Karpas-422 (cell line): Measurements from ENCODE around the gene TOLLIP. TPM values are rescaled to one million over a fixed set of nuclear protein-coding genes. Genes with fewer than 3 reads are reported as not detected.
"Not testable (repeated sequence)": the region's sequence is repeated elsewhere in the genome, so short reads cannot be mapped to it uniquely, and the experiment has no call there.

ENCODE experiments used
- DNase-seq: peaks from one replicate; pipeline ENCODE4 v3.0.0-alpha.2; 2015
- H2AFZ ChIP-seq: fragments of 200-600 bp; sonication (generic); 2 replicates; pipeline ENCODE4 v1.6.1; 2014; ENCODE audit warnings: antibody characterized with exemption, low read length, mixed read lengths
- H3K27ac ChIP-seq: fragments of 200-600 bp; sonication (generic); 2 replicates; pipeline ENCODE4 v1.5.1; 2014; ENCODE audit warnings: mild to moderate bottlenecking, low read length, moderate library complexity
- H3K27me3 ChIP-seq: fragments of 200-600 bp; sonication (generic); 2 replicates; pipeline ENCODE4 v1.6.1; 2014; ENCODE audit warnings: low read length, mixed read lengths
- H3K36me3 ChIP-seq: fragments of 200-600 bp; sonication (generic); 2 replicates; pipeline ENCODE4 v1.6.1; 2014; ENCODE audit warnings: low read length, mixed read lengths; ENCODE audit not compliant: insufficient read depth
- H3K4me1 ChIP-seq: fragments of 200-600 bp; sonication (generic); 2 replicates; pipeline ENCODE4 v1.6.1; 2014; ENCODE audit warnings: mild to moderate bottlenecking, low read length, mixed read lengths
- H3K4me2 ChIP-seq: fragments of 200-600 bp; sonication (generic); 2 replicates; pipeline ENCODE4 v1.6.1; 2014; ENCODE audit warnings: low read length, low read depth, mild to moderate bottlenecking; ENCODE audit not compliant: poor library complexity, severe bottlenecking
- H3K4me3 ChIP-seq: fragments of 200-600 bp; sonication (generic); 2 replicates; pipeline ENCODE4 v1.5.1; 2014; ENCODE audit warnings: mild to moderate bottlenecking, antibody characterized with exemption, low read length, mixed read lengths
- H3K79me2 ChIP-seq: fragments of 200-600 bp; sonication (generic); 2 replicates; pipeline ENCODE4 v1.6.1; 2014; ENCODE audit warnings: mild to moderate bottlenecking, low read length, mixed read lengths
- H3K9ac ChIP-seq: fragments of 200-600 bp; sonication (generic); 2 replicates; pipeline ENCODE4 v1.6.0; 2014; ENCODE audit warnings: low read length
- H3K9me2 ChIP-seq: fragments of 200-600 bp; sonication (generic), shearing (Covaris generic); replicated peaks from 2 replicates; pipeline ENCODE4 v1.6.0; 2014; ENCODE audit warnings: mild to moderate bottlenecking, low read length, moderate library complexity; ENCODE audit not compliant: insufficient read depth
- H3K9me3 ChIP-seq: fragments of 300-700, 200-600 bp; sonication (generic); 2 replicates; pipeline ENCODE4 v1.6.1; 2014; ENCODE audit warnings: low read length, mixed read lengths
- H4K20me1 ChIP-seq: fragments of 200-600 bp; sonication (generic); 2 replicates; pipeline ENCODE4 v1.6.1; 2014; ENCODE audit warnings: mild to moderate bottlenecking, antibody characterized with exemption, low read length, low read depth; ENCODE audit not compliant: insufficient read depth
- total RNA-seq: library from RNA; depleted of rRNA; stranded (reverse); fragments of >200 nt; shearing (Covaris generic); gene quantifications from 2 replicates; pipeline ENCODE4 v1.2.3, GENCODE V29; 2014; ENCODE audit warnings: low replicate concordance

Gene TOLLIP
- total RNA-seq, 1 experiment from 2014 or later = 6.5 TPM

DNA sequence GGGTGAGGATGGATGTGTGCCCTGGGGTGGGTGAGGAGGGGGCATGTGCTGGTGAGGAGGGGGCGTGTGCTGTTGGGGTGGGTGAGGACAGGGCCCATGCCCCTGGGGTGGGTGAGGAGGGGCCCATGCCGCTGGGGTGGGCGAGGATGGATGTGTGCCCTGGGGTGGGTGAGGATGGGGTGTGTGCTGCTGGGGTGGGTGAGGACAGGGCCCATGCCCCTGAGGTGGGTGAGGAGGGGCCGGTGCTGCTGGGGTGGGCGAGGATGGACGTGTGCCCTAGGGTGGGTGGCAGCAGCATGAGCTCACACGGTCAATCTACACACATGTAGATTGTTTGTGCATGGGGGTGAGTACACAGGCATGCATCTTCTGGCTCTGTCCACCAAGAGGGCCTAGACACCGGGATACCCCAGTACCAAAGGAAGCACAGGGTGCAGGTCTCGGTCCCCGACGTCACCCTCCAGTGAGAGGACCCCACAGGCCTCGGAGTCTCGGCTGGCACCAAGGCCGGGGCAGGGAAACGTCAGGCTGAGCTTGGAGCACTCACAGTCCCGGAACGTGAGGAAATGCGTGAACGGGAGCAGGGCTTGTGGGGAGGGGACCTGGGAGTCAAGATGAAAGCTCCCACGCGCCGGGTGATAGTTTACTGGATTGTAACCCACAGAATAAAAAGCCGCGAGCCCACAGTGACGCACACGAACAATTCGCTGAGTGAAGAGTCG lies 37.4 kb upstream of the TOLLIP start:
- no peaks in the 10 kb centered on the region for H3K4me1 ChIP-seq
- no peaks in the 10 kb centered on the region for H3K27me3 ChIP-seq
- no peak overlapping the region for H2AFZ ChIP-seq
- no peaks in the 10 kb centered on the region for H3K79me2 ChIP-seq
- H3K4me2 ChIP-seq = no peak overlapping the region
- H3K36me3 ChIP-seq = no peaks in the 10 kb centered on the region
- H3K27ac ChIP-seq = no peak overlapping the region
- H3K4me3 ChIP-seq = no peak overlapping the region
- no peak overlapping the region for H3K9ac ChIP-seq
- DNase-seq = no peak
- H4K20me1 ChIP-seq = no peaks in the 10 kb centered on the region
- H3K9me3 ChIP-seq = no peaks in the 10 kb centered on the region
- H3K9me2 ChIP-seq = no peaks in the 10 kb centered on the region

GRCh38 chr11:1345737-1346513 lies 36.5 kb upstream of the TOLLIP start:
- H3K4me1 ChIP-seq = no peaks in the 10 kb centered on the region
- no peaks in the 10 kb centered on the region for H3K9me3 ChIP-seq
- no peak overlapping the region for H3K27ac ChIP-seq
- no peaks in the 10 kb centered on the region for H3K9me2 ChIP-seq
- no peak overlapping the region for H2AFZ ChIP-seq
- DNase-seq = no peak
- H3K4me3 ChIP-seq = no peak overlapping the region
- H4K20me1 ChIP-seq = no peaks in the 10 kb centered on the region
- H3K9ac ChIP-seq = no peak overlapping the region
- H3K79me2 ChIP-seq = no peaks in the 10 kb centered on the region
- no peaks in the 10 kb centered on the region for H3K27me3 ChIP-seq
- H3K36me3 ChIP-seq = no peaks in the 10 kb centered on the region
- no peak overlapping the region for H3K4me2 ChIP-seq

DNA sequence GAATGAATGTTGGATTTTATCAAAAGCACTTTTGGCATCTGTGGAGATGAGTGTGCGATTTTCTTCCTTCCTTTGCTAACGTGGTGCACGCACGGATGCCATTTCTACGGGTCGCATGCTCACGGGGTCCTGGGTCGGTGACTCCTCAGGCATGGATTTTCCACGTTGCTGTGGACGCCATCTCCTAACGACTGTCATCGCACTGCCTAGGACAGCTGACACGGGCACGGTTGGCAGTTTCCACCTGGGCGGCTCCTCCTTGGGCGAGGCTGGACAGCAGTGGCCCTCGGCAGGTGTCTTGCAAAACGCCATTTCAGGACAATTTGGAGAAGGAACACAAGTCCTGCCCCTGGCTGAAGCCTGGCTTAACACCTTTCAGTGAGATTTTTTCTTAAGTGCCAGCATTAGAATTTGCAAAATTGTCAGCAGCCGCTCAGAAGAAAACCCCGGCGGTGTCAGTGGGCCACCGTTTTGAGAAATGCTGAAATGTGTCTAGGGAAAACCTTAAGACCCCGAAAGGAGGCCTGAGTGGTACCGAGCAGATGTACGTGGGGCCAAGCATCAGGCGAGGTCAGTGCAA lies 34.7 kb upstream of the TOLLIP start:
- DNase-seq = no peak
- no peaks in the 10 kb centered on the region for H3K4me1 ChIP-seq
- H3K36me3 ChIP-seq = no peaks in the 10 kb centered on the region
- H3K4me2 ChIP-seq = no peak overlapping the region
- H3K27me3 ChIP-seq = no peaks in the 10 kb centered on the region
- no peak overlapping the region for H3K4me3 ChIP-seq
- H4K20me1 ChIP-seq = no peaks in the 10 kb centered on the region
- H2AFZ ChIP-seq = no peak overlapping the region
- no peak overlapping the region for H3K27ac ChIP-seq
- no peak overlapping the region for H3K9ac ChIP-seq
- no peaks in the 10 kb centered on the region for H3K9me3 ChIP-seq
- H3K79me2 ChIP-seq = no peaks in the 10 kb centered on the region
- no peaks in the 10 kb centered on the region for H3K9me2 ChIP-seq

GRCh38 chr11:1343391-1344055 lies 34.1 kb upstream of the TOLLIP start:
- H3K4me3 ChIP-seq = no peak overlapping the region
- no peaks in the 10 kb centered on the region for H4K20me1 ChIP-seq
- H3K36me3 ChIP-seq = no peaks in the 10 kb centered on the region
- H3K9ac ChIP-seq = no peak overlapping the region
- no peaks in the 10 kb centered on the region for H3K4me1 ChIP-seq
- H3K4me2 ChIP-seq = no peak overlapping the region
- no peaks in the 10 kb centered on the region for H3K27me3 ChIP-seq
- no peaks in the 10 kb centered on the region for H3K79me2 ChIP-seq
- no peak overlapping the region for H3K27ac ChIP-seq
- H3K9me2 ChIP-seq = no peaks in the 10 kb centered on the region
- no peak overlapping the region for H2AFZ ChIP-seq
- no peaks in the 10 kb centered on the region for H3K9me3 ChIP-seq
- no peak for DNase-seq

- Histone ChIP-seq H3K79me2 (no peaks in the 10 kb centered on the region), H3K9ac (no peak overlapping the region), H2AFZ (no peak overlapping the region), H3K4me3 (no peak overlapping the region), H3K4me1 (no peaks in the 10 kb centered on the region), H4K20me1 (no peaks in the 10 kb centered on the region), H3K4me2 (no peak overlapping the region), H3K9me3 (no peaks in the 10 kb centered on the region), H3K9me2 (no peaks in the 10 kb centered on the region), H3K36me3 (no peaks in the 10 kb centered on the region), H3K27me3 (no peaks in the 10 kb centered on the region), H3K27ac (no peak overlapping the region)
- no peak for DNase-seq
These were observed 33.5 kb upstream of the TOLLIP start for GRCh38 chr11:1342946-1343345.

- H4K20me1 ChIP-seq = no peaks in the 10 kb centered on the region
- H3K4me3 ChIP-seq = no peak overlapping the region
- no peak overlapping the region for H3K4me2 ChIP-seq
- no peak overlapping the region for H3K27ac ChIP-seq
- H3K27me3 ChIP-seq = no peaks in the 10 kb centered on the region
- no peaks in the 10 kb centered on the region for H3K9me2 ChIP-seq
- H3K36me3 ChIP-seq = no peaks in the 10 kb centered on the region
- H3K9ac ChIP-seq = no peak overlapping the region
- DNase-seq = no peak
- H3K9me3 ChIP-seq = no peaks in the 10 kb centered on the region
- no peaks in the 10 kb centered on the region for H3K4me1 ChIP-seq
- H2AFZ ChIP-seq = no peak overlapping the region
- H3K79me2 ChIP-seq = no peaks in the 10 kb centered on the region
These were observed 32.6 kb upstream of the TOLLIP start for GRCh38 chr11:1341928-1342524.

GRCh38 chr11:1341226-1341625 lies 31.8 kb upstream of the TOLLIP start:
- H4K20me1 ChIP-seq, H3K4me2 ChIP-seq, H3K9me2 ChIP-seq: not testable (repeated sequence)

DNA sequence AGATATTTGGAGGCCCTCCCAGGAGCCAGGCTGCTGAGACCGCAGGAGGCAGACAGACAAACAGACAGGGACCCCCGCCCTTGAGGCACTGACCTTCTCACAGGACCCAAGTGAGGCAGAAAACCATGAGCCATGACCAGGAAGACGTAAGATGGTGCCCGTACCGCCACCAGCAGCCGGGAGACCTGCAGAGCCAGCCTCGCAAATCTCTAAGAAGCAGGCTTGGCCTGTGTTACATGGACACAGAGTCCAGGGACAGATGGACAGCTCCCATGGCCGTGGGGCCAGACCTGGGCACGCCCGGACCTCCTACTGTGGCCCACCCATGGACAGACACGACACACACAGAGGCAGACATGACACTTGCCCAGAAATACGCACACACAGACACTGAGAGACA lies 30.7 kb upstream of the TOLLIP start:
- H3K4me1 ChIP-seq = no peaks in the 10 kb centered on the region
- H3K79me2 ChIP-seq = no peaks in the 10 kb centered on the region
- H3K27ac ChIP-seq = no peak overlapping the region
- no peaks in the 10 kb centered on the region for H3K27me3 ChIP-seq
- H3K36me3 ChIP-seq = no peaks in the 10 kb centered on the region
- H3K4me3 ChIP-seq = no peak overlapping the region
- H2AFZ ChIP-seq = no peak overlapping the region
- H3K4me2 ChIP-seq = no peak overlapping the region
- H3K9me3 ChIP-seq = no peaks in the 10 kb centered on the region
- no peak for DNase-seq
- H3K9me2 ChIP-seq = no peaks in the 10 kb centered on the region
- no peak overlapping the region for H3K9ac ChIP-seq
- H4K20me1 ChIP-seq = no peaks in the 10 kb centered on the region

More at GRCh38 chr11:1341226-1341625, 31.8 kb upstream of the TOLLIP start:
- not testable (repeated sequence) for H3K4me3 ChIP-seq, H3K9me3 ChIP-seq, H2AFZ ChIP-seq, H3K27ac ChIP-seq, H3K79me2 ChIP-seq, H3K36me3 ChIP-seq, H3K4me1 ChIP-seq, H3K27me3 ChIP-seq, DNase-seq, H3K9ac ChIP-seq
